HG03558 (cell line): Measurements from ENCODE around the gene ZFP14.
"Not testable (repeated sequence)": the region's sequence is repeated elsewhere in the genome, so short reads cannot be mapped to it uniquely, and the experiment has no call there.

Source experiments
- ATAC-seq: cut with Tn5 transposase; IDR thresholded peaks from one replicate; pipeline ENCODE4 v1.9.1; 2021; ENCODE audit warnings: moderate number of reproducible peaks; ENCODE audit not compliant: unreplicated experiment; ENCODE audit errors: extremely low read depth

Gene ZFP14

DNA sequence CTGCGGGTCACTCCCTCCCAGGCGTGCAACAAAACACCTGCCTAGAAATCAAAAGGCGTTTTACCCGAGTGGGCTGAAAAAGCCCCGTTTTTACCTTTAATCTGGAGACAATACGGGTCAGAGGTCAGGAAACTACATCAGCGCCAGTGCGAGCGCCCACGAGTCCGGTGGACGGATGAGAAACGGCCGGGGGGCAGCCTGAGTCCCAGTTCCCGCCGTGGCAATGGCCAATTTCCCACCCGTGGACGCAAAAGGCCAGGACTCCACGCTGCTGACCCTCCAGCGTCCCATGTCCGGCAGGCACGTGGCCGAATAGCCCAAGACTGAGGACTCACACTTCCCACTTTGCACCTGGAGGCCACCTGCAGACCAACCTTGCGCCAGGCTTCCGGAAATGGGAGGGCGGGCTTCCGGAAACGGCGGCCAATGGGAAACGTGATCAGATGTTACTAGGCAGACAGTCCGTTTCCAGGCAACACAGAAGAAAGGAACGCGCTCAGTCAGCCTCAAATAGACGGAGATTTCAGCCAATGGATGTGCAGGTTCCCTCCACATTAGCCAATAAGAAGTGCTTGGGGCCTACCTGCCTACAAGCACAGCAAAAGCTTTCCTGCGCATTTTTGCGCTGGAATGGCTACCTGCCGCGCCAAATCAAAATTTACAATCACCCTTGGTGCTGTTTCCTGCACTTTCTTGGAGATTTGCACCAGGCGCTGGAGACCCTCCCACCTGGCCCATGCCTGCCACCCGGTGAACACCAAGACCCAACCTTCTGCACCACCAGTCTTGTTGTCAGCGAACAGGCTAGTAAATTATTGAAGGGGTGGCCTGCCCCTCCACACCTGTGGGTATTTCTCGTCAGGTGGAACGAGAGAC lies 47.4 kb downstream of the ZFP14 start:
- no peak for ATAC-seq

DNA sequence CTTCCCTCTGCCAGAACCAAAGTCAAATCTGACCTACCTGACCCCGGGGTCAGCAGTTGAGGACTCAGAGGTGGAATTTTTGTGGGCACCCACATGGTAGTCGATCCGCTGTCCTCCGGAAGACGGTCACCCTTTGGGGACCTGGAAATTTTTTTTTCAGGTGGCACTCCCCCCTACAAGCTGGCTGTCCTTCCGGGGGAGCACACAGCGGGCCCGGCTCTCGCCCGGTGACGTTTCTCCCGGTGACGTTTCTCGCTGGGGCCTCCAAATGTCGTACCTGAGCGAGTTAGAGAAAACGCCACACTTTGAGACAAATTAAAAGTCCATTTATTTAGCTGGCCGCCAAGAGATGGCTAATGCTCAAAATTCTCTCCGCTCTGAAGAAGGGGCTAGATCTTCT lies 48.8 kb downstream of the ZFP14 start:
- ATAC-seq = no peak

DNA sequence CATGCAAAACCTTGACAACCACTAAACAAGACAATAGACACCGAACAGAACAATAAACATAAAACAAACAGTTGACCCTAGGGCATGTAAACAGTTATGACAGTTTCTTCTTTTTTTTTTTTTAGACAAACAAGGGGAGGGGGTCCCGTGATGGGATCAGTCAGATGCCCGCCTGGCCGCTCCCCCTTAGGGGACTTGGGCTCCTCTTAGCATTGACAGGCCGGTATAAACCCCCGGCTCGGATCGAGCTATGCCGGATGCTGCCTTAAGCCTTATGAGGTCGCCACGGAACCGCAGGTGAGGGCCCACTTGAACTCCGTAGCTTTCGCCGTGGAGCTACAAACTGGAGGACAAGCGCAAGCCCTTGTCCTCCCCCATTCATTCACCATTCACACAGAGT lies 49.5 kb downstream of the ZFP14 start:
- ATAC-seq = not testable (repeated sequence)

DNA sequence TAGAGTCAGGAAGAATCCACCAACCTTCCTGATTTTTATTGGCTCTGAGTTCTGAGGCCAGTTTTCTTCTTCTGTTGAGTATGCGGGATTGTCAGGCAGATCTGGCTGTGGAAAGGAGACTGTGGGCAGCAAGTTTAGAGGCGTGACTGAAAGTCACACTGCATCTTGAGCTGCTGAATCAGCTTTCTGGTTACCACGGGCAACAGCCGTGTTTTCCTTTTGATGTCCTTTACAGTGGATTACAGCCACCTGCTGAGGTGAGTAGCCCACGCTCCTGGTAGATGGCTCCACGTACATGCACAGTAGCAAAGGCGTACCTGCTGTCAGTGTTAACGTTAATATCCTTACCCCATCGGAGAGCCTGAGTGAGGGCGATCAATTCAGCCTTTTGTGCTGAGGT lies 52.4 kb downstream of the ZFP14 start:
- ATAC-seq = not testable (repeated sequence)

DNA sequence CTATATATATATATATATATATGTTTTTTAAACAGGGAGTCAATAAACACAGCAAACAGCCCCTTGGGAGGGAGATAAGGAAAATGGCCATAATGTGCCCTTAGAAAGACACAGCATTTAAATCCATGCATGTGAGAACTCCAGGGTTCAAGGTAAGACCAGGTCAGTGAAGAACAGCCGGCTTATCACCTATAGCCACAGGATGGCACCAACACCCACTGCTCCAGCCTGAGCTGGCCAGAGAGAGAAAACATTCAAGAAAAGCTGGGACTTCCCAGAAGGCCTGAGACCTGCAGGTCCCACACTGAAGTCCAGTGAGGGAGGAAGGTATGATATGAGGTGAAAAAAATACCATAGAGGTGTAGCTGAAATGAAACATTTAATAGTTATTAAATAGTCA lies 63.8 kb downstream of the ZFP14 start:
- not testable (repeated sequence) for ATAC-seq

DNA sequence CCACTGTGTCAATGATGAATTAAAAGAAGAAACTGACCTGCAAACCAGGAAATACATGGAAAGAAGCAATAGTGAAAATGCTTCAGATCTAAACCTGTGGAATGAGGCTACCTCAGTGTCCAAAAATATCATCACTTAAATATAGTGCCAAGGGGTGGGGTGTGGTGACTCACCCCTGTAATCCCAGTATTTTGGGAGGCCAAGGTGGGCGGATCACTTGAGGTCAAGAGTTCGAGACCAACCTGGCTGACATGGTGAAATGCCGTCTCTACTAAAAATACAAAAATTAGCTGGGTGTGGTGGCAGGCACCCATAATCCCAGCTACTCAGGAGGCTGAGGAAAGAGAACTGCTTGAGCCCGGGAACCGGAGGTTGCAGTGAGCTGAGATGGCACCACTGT lies 64.9 kb downstream of the ZFP14 start:
- ATAC-seq = not testable (repeated sequence)

DNA sequence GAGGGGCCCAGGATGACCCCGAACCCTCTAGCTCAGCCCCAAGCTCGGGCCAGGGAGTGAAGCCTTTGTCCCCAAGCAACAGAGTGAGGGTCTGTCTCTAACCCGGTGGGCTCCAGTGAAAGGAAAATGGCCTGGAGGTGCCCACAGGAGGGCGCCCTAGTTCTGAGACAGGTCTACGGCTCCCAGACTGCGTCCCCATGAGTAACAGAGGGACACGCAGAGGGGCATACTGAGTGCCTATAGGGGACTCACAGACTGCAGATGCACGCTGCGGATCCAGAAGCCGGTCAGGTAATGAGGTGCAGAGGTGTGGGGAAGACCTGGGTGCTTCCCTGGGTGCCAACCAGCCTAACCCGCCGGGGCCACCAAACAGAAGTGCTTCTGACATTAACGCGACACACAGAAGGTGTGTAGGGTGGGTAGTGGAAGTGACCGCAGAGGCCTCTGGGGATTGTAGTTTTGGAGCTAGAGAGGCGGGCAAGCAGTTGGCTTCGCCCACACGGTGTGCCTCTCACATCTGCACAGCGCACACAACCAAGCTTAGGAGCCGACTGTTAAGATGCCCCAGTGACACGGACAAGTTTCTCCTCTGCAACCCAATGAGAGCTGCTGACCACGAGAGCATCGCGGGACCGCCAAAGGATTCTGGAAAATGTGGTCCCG lies 67.8 kb downstream of the ZFP14 start:
- ATAC-seq = not testable (repeated sequence)

DNA sequence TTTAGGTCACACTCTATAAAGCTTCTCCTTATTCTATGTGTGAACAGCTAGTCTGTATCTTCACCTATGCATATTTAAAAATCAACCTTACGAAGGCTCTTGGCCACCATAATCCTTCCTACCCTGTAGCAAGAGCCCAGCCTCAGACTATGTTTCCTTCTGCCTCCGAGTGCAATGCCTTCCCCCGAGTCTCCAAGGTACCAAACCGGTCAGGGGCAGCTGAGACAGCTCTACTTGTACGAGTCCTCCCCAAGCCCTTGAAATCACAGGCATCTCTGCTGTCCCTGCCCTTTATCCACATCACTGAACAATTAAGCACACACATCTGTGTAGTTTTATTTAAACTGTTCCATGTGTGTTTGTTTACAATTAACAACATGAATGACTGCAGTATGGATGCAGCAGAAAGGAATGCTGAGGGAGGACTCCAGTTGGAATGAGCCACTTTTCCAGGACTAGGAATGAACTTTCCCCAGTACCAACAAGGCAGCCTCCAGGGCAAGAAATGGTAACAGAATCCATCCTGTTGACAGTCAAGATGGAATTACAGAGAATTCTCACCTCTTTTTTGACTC lies 68.5 kb downstream of the ZFP14 start:
- ATAC-seq = not testable (repeated sequence)

DNA sequence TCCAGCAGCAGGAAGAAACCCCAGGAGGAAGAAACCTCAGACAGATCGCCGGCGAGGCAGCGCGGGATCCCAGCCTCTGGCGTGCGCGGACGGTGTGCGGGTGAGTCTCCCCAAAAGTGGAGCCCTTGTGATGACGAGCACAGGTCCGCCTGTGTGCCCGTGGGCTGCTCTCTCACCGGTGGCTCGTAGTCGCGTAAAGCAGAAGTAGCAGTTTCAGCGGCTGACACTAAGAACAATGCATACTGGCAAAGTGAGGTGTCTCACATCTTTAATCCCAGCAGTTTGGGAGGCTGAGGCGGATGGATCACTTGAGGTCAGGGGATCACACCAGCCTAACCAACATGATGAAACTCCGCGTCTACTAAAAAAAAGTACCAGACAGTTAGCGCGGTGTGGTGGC lies 69.2 kb downstream of the ZFP14 start:
- not testable (repeated sequence) for ATAC-seq

DNA sequence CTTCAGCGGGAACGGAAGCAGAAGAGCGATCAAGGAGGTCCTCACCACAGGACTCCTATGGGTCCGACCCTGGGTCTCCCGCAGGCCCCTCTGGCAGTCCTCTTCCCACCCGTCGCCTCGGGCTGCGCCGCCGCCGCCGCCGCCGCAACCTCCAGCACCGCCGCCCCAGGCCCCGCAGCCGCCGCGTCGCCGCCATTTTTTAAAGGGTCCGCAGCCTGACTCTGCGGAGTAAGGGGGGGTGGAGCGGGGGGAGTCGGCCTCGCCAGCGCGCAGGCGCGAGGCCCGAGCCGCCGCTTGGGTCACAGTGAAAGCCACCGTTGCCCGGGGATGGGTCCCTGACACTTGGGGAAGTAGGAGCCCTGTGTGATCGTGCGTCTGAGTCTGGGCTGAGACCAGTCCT lies 69.7 kb downstream of the ZFP14 start:
- ATAC-seq = not testable (repeated sequence)

DNA sequence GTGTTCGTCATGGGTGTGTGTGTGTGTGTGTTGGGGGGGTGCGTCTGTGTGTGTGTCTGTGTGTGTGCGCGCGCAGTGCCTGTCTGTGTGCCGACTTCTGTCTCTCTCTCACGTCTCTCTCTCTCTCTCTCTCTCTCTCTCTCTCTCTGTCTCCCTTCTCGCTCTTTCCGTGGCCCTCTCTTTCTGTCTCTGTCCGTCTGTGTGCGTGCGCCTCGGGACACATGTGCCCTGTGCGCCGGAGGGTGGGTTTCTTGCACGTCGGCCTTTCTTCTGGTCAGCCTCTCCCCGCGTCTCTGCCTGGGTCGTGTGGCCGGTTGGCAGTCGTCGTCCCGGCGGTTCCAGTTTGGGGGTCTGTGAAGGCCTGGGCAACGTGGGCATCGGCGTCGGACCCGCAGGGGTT lies 86.7 kb downstream of the ZFP14 start:
- not testable (repeated sequence) for ATAC-seq
